ENCODE results near the gene AMFR. TPM values are rescaled to one million over a fixed set of nuclear protein-coding genes. Genes with fewer than 3 reads are reported as not detected.

The AMFR gene
- total RNA-seq, 2 donors from 2014 or later = 87.7 to 130 TPM

- no peaks in the 10 kb centered on the region for H3K36me3 ChIP-seq (replicated peaks in 1 of 2; ENCODE audit: insufficient read depth in 1 of 2, low read depth in 2 of 2)
- H3K4me3 ChIP-seq = no peak overlapping the region
- 70 to 87% methylated on average over 5 to 6 of the region's 6 CpGs for WGBS, 2 donors
- no peak for TF ChIP-seq POLR2A (IDR thresholded peaks at IDR 0.05)
- H3K27ac ChIP-seq = no peak overlapping the region
- H3K27me3 ChIP-seq = no peaks in the 10 kb centered on the region
- no peaks in the 10 kb centered on the region for H3K9me3 ChIP-seq
- intact Hi-C loops (cut with DNase I) = no loop called here
- no peak for ATAC-seq
- DNase-seq = no peak
- H3K4me1 ChIP-seq = no peaks in the 10 kb centered on the region
These were observed 99.4 kb downstream of the AMFR start for GRCh38 chr16:56325956-56326355.

GRCh38 chr16:56324406-56324805, 100.9 kb downstream of the AMFR start:
- Histone ChIP-seq H3K9me3 (no peaks in the 10 kb centered on the region), H3K36me3 (replicated peaks in 1 of 2; ENCODE audit: insufficient read depth in 1 of 2, low read depth in 2 of 2) (no peaks in the 10 kb centered on the region), H3K4me1 (no peaks in the 10 kb centered on the region), H3K4me3 (no peak overlapping the region), H3K27ac (no peak overlapping the region), H3K27me3 (no peaks in the 10 kb centered on the region)
- intact Hi-C loops (cut with DNase I) = no loop called here
- no peak for DNase-seq
- WGBS, 2 donors = 83 to 91% methylated on average over 4 to 9 of the region's 9 CpGs
- TF ChIP-seq POLR2A (IDR thresholded peaks at IDR 0.05) (no peak), CTCF (IDR thresholded peaks at IDR 0.05) (no peak)
- no peak for ATAC-seq

- no peaks in the 10 kb centered on the region for H3K36me3 ChIP-seq (replicated peaks in 1 of 2; ENCODE audit: insufficient read depth in 1 of 2, low read depth in 2 of 2)
- no peak for ATAC-seq
- no peak for TF ChIP-seq CTCF (IDR thresholded peaks at IDR 0.05)
- no peak for DNase-seq
- no peak overlapping the region for H3K27ac ChIP-seq
- WGBS, 2 donors = 70 to 79% methylated on average over 9 of the region's 9 CpGs
- H3K4me1 ChIP-seq = peaks cover 6% of the 10 kb centered on the region
- H3K4me3 ChIP-seq = no peak overlapping the region
- intact Hi-C loops (cut with DNase I) = no loop called here
- no peaks in the 10 kb centered on the region for H3K9me3 ChIP-seq
- no peaks in the 10 kb centered on the region for H3K27me3 ChIP-seq
These were observed 103.8 kb downstream of the AMFR start for GRCh38 chr16:56321571-56321970.

- H3K36me3 ChIP-seq (replicated peaks in 1 of 2; ENCODE audit: insufficient read depth in 1 of 2, low read depth in 2 of 2) = no peaks in the 10 kb centered on the region
- no peak overlapping the region for H3K27ac ChIP-seq
- intact Hi-C loops (cut with DNase I) = no loop called here
- H3K4me3 ChIP-seq = no peak overlapping the region
- H3K27me3 ChIP-seq = no peaks in the 10 kb centered on the region
- WGBS, 2 donors = 68 to 71% methylated on average over 7 of the region's 7 CpGs
- H3K9me3 ChIP-seq = no peaks in the 10 kb centered on the region
- TF ChIP-seq POLR2A (IDR thresholded peaks at IDR 0.05) (no peak), CTCF (IDR thresholded peaks at IDR 0.05) (no peak)
- no peak for ATAC-seq
- peaks cover 6% of the 10 kb centered on the region for H3K4me1 ChIP-seq
- DNase-seq = no peak
These were observed 104.4 kb downstream of the AMFR start for GRCh38 chr16:56320811-56321558.

GRCh38 chr16:56320056-56320455, 105.3 kb downstream of the AMFR start:
- no peaks in the 10 kb centered on the region for H3K27me3 ChIP-seq
- H3K4me1 ChIP-seq = peaks cover 6% of the 10 kb centered on the region
- intact Hi-C loops (cut with DNase I) = no loop called here
- 73 to 88% methylated on average over 1 to 8 of the region's 8 CpGs for WGBS, 2 donors
- ATAC-seq (no peak), DNase-seq (no peak)
- H3K4me3 ChIP-seq = no peak overlapping the region
- no peak for TF ChIP-seq POLR2A (IDR thresholded peaks at IDR 0.05)
- H3K9me3 ChIP-seq = no peaks in the 10 kb centered on the region
- no peaks in the 10 kb centered on the region for H3K36me3 ChIP-seq (replicated peaks in 1 of 2; ENCODE audit: insufficient read depth in 1 of 2, low read depth in 2 of 2)
- H3K27ac ChIP-seq = no peak overlapping the region

GRCh38 chr16:56319376-56319775, 106.0 kb downstream of the AMFR start:
- no peak overlapping the region for H3K4me3 ChIP-seq
- 71 to 80% methylated on average over 3 to 6 of the region's 6 CpGs for WGBS, 2 donors
- H3K4me1 ChIP-seq = peaks cover 6% of the 10 kb centered on the region
- H3K27me3 ChIP-seq = no peaks in the 10 kb centered on the region
- TF ChIP-seq CTCF (IDR thresholded peaks at IDR 0.05) (no peak), POLR2A (IDR thresholded peaks at IDR 0.05) (no peak)
- H3K36me3 ChIP-seq (replicated peaks in 1 of 2; ENCODE audit: insufficient read depth in 1 of 2, low read depth in 2 of 2) = no peaks in the 10 kb centered on the region
- H3K9me3 ChIP-seq = no peaks in the 10 kb centered on the region
- intact Hi-C loops (cut with DNase I) = loop anchor here (5.0 kb wide), 2 partner anchors 372 to 612 kb away; no protein-coding TSS in a partner anchor
- DNase-seq = no peak
- H3K27ac ChIP-seq = no peak overlapping the region
- no peak for ATAC-seq
